Tibial artery (tissue), 4 donors: ENCODE measurements around the gene UBASH3B.

Source experiments
- DNase-seq, 2 donors: peaks; one replicate each; pipeline ENCODE4 v3.0.0-alpha.2; 2019
- H3K27ac ChIP-seq, 2 donors: fragments of 200-600 bp; sonication (generic) in 1 of 2; 1 replicate in 1 of 2; 2 replicates in 1 of 2; pipeline ENCODE4 v1.5.1; 2018 to 2019; ENCODE audit warnings: mild to moderate bottlenecking in 1 of 2
- H3K27me3 ChIP-seq, 2 donors: fragments of 200-600 bp; sonication (generic) in 1 of 2; one replicate each; pipeline versions ENCODE4 v1.5.1 to v1.6.0; 2016 to 2019
- H3K36me3 ChIP-seq, 3 donors: fragments of 200-600 bp; sonication (generic) in 2 of 3; one replicate each; pipeline ENCODE4 v1.5.1; 2016 to 2019; ENCODE audit warnings: mild to moderate bottlenecking in 2 of 3
- H3K4me1 ChIP-seq, 4 donors: fragments of 200-600 bp; sonication (generic) in 2 of 4; 1 replicate in 3 of 4; 2 replicates in 1 of 4; pipeline ENCODE4 v1.5.1; 2016 to 2019
- H3K4me3 ChIP-seq, 2 donors: fragments of 200-600 bp; sonication (generic) in 1 of 2; 1 replicate in 1 of 2; 2 replicates in 1 of 2; pipeline ENCODE4 v1.5.1; 2018 to 2019; ENCODE audit warnings: mild to moderate bottlenecking in 2 of 2
- H3K9me3 ChIP-seq, 3 donors: fragments of 200-600 bp; sonication (generic) in 1 of 3; one replicate each; pipeline ENCODE4 v1.5.1; 2016 to 2019
- CTCF ChIP-seq, 2 experiments: fragments of 200-600 bp in 1 of 2; fragments of 450-650 bp in 1 of 2; IDR thresholded peaks; one replicate each; pipeline ENCODE4 v1.5.1; 2017 to 2019; ENCODE audit warnings: antibody characterized with exemption in 2 of 2, mild to moderate bottlenecking in 1 of 2, moderate library complexity in 1 of 2
- intact Hi-C: fragments of 100-400 bp; cut with DNase I; formaldehyde crosslinking; loops from one replicate; pipeline ENCODE4 v1.15.0; 2023; ENCODE audit warnings: low total_unique reads

Gene UBASH3B

GRCh38 chr11:122791836-122792235, 136.3 kb downstream of the UBASH3B start:
- peaks cover 0 to 9% (median 0%) of the 10 kb centered on the region in 3 donors for H3K36me3 ChIP-seq
- intact Hi-C loops: no loop called here
- H3K27me3 ChIP-seq: no peaks in the 10 kb centered on the region
- no peaks in the 10 kb centered on the region for H3K9me3 ChIP-seq
- no peaks in the 10 kb centered on the region for H3K4me1 ChIP-seq
- no peak overlapping the region for H3K4me3 ChIP-seq
- H3K27ac ChIP-seq: peak overlapping the region in 1 of 2 donors; percentile 17
- peak; percentile 37 to 73 for DNase-seq
- no peak for TF ChIP-seq CTCF (IDR thresholded peaks at IDR 0.05)

DNA sequence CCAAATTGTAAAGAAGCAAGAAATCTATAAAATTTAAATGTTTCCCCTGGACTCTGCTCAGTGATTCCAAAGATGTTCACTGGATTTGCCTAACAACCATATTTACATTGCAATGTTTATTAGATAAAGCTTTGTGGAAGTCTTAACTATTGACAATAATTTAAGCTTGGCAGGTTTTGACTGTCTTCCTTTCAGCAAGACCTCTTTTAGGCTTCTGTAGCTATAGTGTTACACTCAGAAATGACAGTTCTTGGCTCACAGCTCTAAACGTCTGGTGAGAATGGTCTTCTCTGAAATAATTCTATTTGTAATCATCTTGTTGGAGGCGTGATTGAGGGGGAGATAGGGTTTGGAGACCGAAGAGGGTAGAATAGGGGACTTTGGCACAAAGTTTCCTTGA, 138.0 kb downstream of the UBASH3B start:
- no peak for DNase-seq
- H3K36me3 ChIP-seq: peaks cover 0 to 9% (median 6%) of the 10 kb centered on the region in 3 donors
- H3K4me3 ChIP-seq: no peak overlapping the region
- no peaks in the 10 kb centered on the region for H3K27me3 ChIP-seq
- no peaks in the 10 kb centered on the region for H3K9me3 ChIP-seq
- intact Hi-C loops: no loop called here
- TF ChIP-seq CTCF (IDR thresholded peaks at IDR 0.05): no peak
- no peaks in the 10 kb centered on the region for H3K4me1 ChIP-seq
- no peak overlapping the region for H3K27ac ChIP-seq

DNA sequence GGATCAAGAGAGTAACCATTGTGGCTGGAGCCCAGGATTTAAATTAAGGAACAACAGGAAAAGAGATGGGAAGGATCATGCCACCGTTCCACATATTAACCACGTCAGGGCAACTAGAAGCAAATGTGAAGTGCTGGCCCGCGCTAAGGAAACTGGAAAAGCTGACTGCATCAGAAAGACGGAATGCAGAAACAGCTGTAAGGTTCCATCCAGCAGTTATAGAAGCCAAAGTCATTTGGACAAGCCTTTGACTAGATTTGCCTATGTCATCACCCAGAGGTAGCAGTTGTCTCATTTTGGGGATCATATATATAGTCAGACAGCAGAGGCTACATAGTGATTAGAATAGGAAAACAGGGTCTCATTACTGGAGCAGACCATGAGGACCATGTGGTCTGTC, 139.8 kb downstream of the UBASH3B start:
- Histone ChIP-seq H3K27ac (no peak overlapping the region), H3K4me1 (no peaks in the 10 kb centered on the region), H3K36me3 (peaks cover 0 to 6% (median 0%) of the 10 kb centered on the region in 3 donors), H3K4me3 (no peak overlapping the region), H3K9me3 (no peaks in the 10 kb centered on the region), H3K27me3 (no peaks in the 10 kb centered on the region)
- DNase-seq: no peak
- intact Hi-C loops: no loop called here
- TF ChIP-seq CTCF (IDR thresholded peaks at IDR 0.05): no peak

GRCh38 chr11:122796128-122796717, 140.7 kb downstream of the UBASH3B start:
- Histone ChIP-seq H3K4me3 (no peak overlapping the region), H3K4me1 (no peaks in the 10 kb centered on the region), H3K27ac (no peak overlapping the region), H3K27me3 (no peaks in the 10 kb centered on the region), H3K9me3 (no peaks in the 10 kb centered on the region), H3K36me3 (peaks cover 0 to 6% (median 0%) of the 10 kb centered on the region in 3 donors)
- TF ChIP-seq CTCF (IDR thresholded peaks at IDR 0.05): peak; percentile 47 to 49
- DNase-seq: no peak
- intact Hi-C loops: no loop called here

DNA sequence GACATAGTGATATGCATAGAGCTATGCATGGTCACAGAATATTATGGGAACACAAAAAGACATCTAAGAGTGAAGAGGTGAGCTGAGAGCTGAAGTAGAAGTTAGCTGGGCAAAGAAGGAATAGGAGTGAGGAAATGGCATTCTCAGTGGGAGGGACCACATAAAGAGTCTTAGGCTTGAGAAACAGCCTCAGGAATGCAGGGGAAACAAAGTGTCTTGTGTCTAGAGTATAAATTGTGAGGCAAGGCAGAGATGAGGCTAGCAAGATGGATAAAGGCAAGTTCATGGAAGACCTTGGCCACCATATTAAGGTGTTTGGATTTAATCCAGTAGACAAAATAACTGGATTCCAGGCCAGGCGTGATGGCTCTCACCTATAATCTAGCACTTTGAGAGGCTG, 142.1 kb downstream of the UBASH3B start:
- TF ChIP-seq CTCF (IDR thresholded peaks at IDR 0.05): no peak
- DNase-seq: no peak
- H3K27me3 ChIP-seq: no peaks in the 10 kb centered on the region
- no peaks in the 10 kb centered on the region for H3K9me3 ChIP-seq
- H3K27ac ChIP-seq: no peak overlapping the region
- no peak overlapping the region for H3K4me3 ChIP-seq
- intact Hi-C loops: no loop called here
- H3K36me3 ChIP-seq: peaks cover 0 to 6% (median 0%) of the 10 kb centered on the region in 3 donors
- H3K4me1 ChIP-seq: no peaks in the 10 kb centered on the region
